CD14-positive monocyte (primary cell): ENCODE results near the gene ZDHHC4. TPM values are rescaled to one million over a fixed set of nuclear protein-coding genes. Genes with fewer than 3 reads are reported as not detected.

Experiments used
- DNase-seq, 3 donors: peaks; one replicate each; pipeline ENCODE4 v3.0.0-alpha.2; 2011 to 2022
- H2AFZ ChIP-seq: 2 replicates; pipeline ENCODE4 v1.6.0; 2012; ENCODE audit warnings: mild to moderate bottlenecking, low read depth, low read length, inconsistent platforms; ENCODE audit not compliant: insufficient read depth, poor library complexity, severe bottlenecking
- H3K27ac ChIP-seq, 2 donors: 1 replicate in 1 of 2; 2 replicates in 1 of 2; pipeline ENCODE4 v1.5.1; 2012 to 2013; ENCODE audit warnings: low read length in 2 of 2, control low read depth in 1 of 2, inconsistent platforms in 1 of 2, low read depth in 1 of 2, mild to moderate bottlenecking in 1 of 2
- H3K27me3 ChIP-seq, 2 donors: one replicate each; pipeline versions ENCODE4 v1.6.0 to v1.6.1; 2011 to 2013; ENCODE audit warnings: low read length in 2 of 2; ENCODE audit not compliant: control insufficient read depth in 2 of 2, insufficient read depth in 2 of 2
- H3K36me3 ChIP-seq, 2 donors: replicated peaks in 1 of 2; 1 replicate in 1 of 2; 2 replicates in 1 of 2; pipeline versions ENCODE4 v1.5.1 to v1.6.1; 2012 to 2013; ENCODE audit warnings: low read length in 2 of 2, control low read depth in 1 of 2, inconsistent platforms in 1 of 2, mild to moderate bottlenecking in 1 of 2; ENCODE audit not compliant: insufficient read depth in 2 of 2, control insufficient read depth in 1 of 2
- H3K4me1 ChIP-seq, 2 donors: 1 replicate in 1 of 2; 2 replicates in 1 of 2; pipeline versions ENCODE4 v1.5.1 to v1.6.1; 2012 to 2013; ENCODE audit warnings: low read length in 2 of 2, control low read depth in 1 of 2, inconsistent platforms in 1 of 2, mild to moderate bottlenecking in 1 of 2, moderate library complexity in 1 of 2; ENCODE audit not compliant: insufficient read depth in 2 of 2, control insufficient read depth in 1 of 2
- H3K4me2 ChIP-seq: replicated peaks from 2 replicates; pipeline ENCODE3; 2012; ENCODE audit warnings: low read length, moderate library complexity, mild to moderate bottlenecking; ENCODE audit not compliant: poor library complexity, severe bottlenecking; ENCODE audit errors: extremely low read depth
- H3K4me3 ChIP-seq, 3 experiments: fragments of 200-600 bp in 1 of 3; sonication (generic) in 1 of 3; replicated peaks in 1 of 3; 1 replicate in 2 of 3; 2 replicates in 1 of 3; pipeline ENCODE4 v1.5.1; 2011 to 2013; ENCODE audit warnings: low read length in 3 of 3, mild to moderate bottlenecking in 3 of 3, control low read depth in 2 of 3, low read depth in 2 of 3, inconsistent platforms in 1 of 3, moderate library complexity in 1 of 3
- H3K79me2 ChIP-seq: 2 replicates; pipeline ENCODE4 v1.6.0; 2012; ENCODE audit warnings: mild to moderate bottlenecking, control low read depth, inconsistent platforms, low read length, moderate library complexity; ENCODE audit not compliant: insufficient read depth
- H3K9ac ChIP-seq: 2 replicates; pipeline ENCODE4 v1.6.0; 2017; ENCODE audit warnings: low read length, mild to moderate bottlenecking; ENCODE audit not compliant: insufficient read depth, poor library complexity, severe bottlenecking
- H3K9me3 ChIP-seq, 2 donors: replicated peaks in 1 of 2; 1 replicate in 1 of 2; 2 replicates in 1 of 2; pipeline versions ENCODE4 v1.5.1 to v1.6.1; 2012 to 2013; ENCODE audit warnings: low read length in 2 of 2, control low read depth in 1 of 2; ENCODE audit not compliant: control insufficient read depth in 1 of 2, insufficient read depth in 1 of 2
- H4K20me1 ChIP-seq: 2 replicates; pipeline ENCODE4 v1.6.0; 2012; ENCODE audit warnings: mild to moderate bottlenecking, low read length, control low read depth, moderate library complexity; ENCODE audit not compliant: insufficient read depth
- H3K27ac Mint-ChIP-seq, 7 donors: one replicate each; pipeline ENCODE4 v1.8.0; 2020; ENCODE audit warnings: mild to moderate bottlenecking in 7 of 7, mixed read lengths in 7 of 7, moderate library complexity in 6 of 7, inconsistent platforms in 2 of 7
- H3K27me3 Mint-ChIP-seq, 3 donors: one replicate each; pipeline ENCODE4 v1.8.0; 2021 to 2022; ENCODE audit warnings: low read depth in 3 of 3, mild to moderate bottlenecking in 3 of 3, mixed read lengths in 3 of 3, moderate library complexity in 3 of 3, inconsistent platforms in 1 of 3
- H3K36me3 Mint-ChIP-seq, 2 donors: one replicate each; pipeline ENCODE4 v1.8.0; 2020; ENCODE audit warnings: mixed read lengths in 2 of 2, inconsistent platforms in 1 of 2, mild to moderate bottlenecking in 1 of 2
- H3K4me1 Mint-ChIP-seq: one replicate; pipeline ENCODE4 v1.8.0; 2020; ENCODE audit warnings: mild to moderate bottlenecking, mixed read lengths
- H3K4me3 Mint-ChIP-seq, 2 donors: one replicate each; pipeline ENCODE4 v1.8.0; 2020; ENCODE audit warnings: mild to moderate bottlenecking in 2 of 2, mixed read lengths in 2 of 2, moderate library complexity in 1 of 2
- H3K9me3 Mint-ChIP-seq, 7 donors: one replicate each; pipeline ENCODE4 v1.8.0; 2020 to 2022; ENCODE audit warnings: mixed read lengths in 7 of 7, mild to moderate bottlenecking in 6 of 7, moderate library complexity in 6 of 7, inconsistent platforms in 2 of 7
- WGBS: methylation state at CpG from one replicate; pipeline ENCODE4 v1.1.5; 2013; ENCODE audit warnings: missing lambda C conversion rate; ENCODE audit not compliant: insufficient coverage; 5-methylcytosine and 5-hydroxymethylcytosine counted together
- intact Hi-C, 2 donors: fragments of 100-400 bp; cut with micrococcal nuclease; formaldehyde crosslinking; loops; one replicate each; pipeline versions ENCODE4 v1.15.0 to v1.15.1; 2023
- polyA plus RNA-seq, 3 donors: library from polyadenylated mRNA; depleted of rRNA in 1 of 3; unstranded in 2 of 3; stranded (reverse) in 1 of 3; fragments of 300-500 nt in 2 of 3; fragments of >200 nt in 1 of 3; fragmentation: Illumina TruSeq in 2 of 3; gene quantifications; 1 replicate in 2 of 3; 2 replicates in 1 of 3; pipeline ENCODE4 v1.2.3, GENCODE V29; 2012 to 2021
- TF ChIP-seq, protein P1 (sequence below): fragments of 200-600 bp; IDR thresholded peaks from one replicate; pipeline ENCODE4 v1.8.0; 2022; ENCODE audit warnings: antibody characterized with exemption, mild to moderate bottlenecking

ZDHHC4 gene
- polyA plus RNA-seq, 3 donors, result 30.3 to 55.6 (median 52.9) TPM

DNA sequence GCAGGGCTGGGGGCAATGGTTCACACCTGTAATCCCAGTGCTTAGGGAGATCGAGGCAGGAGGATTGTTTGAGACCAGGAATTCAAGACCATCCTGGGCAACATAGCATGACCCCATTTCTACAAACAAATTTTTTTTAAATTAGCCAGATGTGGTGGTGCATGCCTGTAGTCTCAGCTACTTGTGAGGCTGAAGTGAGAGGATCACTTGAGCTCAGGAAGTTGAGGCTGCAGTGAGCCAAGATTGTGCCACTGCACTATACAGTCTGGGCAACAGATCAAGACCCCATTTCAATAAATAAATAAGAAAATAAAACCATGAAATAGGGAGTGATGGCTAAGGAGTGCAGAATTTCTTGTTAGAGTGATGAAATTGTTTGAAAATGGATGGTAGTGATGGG is 34.9 kb upstream of the ZDHHC4 start:
- no peak overlapping the region for H3K9ac ChIP-seq
- no peaks in the 10 kb centered on the region for H3K79me2 ChIP-seq
- no peaks in the 10 kb centered on the region for H3K9me3 ChIP-seq
- peaks cover 9 to 18% (median 15%) of the 10 kb centered on the region in 3 donors for H3K27me3 Mint-ChIP-seq
- no CpG with 5 or more reads among the region's 1 CpG for WGBS
- intact Hi-C loops, result no loop called here
- peaks cover 0 to 2% of the 10 kb centered on the region in 2 donors for H3K27me3 ChIP-seq
- peaks cover 0 to 3% (median 0%) of the 10 kb centered on the region in 7 donors for H3K9me3 Mint-ChIP-seq
- H3K4me3 ChIP-seq, result no peak overlapping the region
- H3K36me3 Mint-ChIP-seq, result no peaks in the 10 kb centered on the region
- no peak overlapping the region for H3K4me3 Mint-ChIP-seq
- DNase-seq, result no peak
- no peak overlapping the region for H3K27ac ChIP-seq
- no peak overlapping the region for H3K4me2 ChIP-seq
- peaks cover 14% of the 10 kb centered on the region for H3K4me1 Mint-ChIP-seq
- TF ChIP-seq, protein P1, sequence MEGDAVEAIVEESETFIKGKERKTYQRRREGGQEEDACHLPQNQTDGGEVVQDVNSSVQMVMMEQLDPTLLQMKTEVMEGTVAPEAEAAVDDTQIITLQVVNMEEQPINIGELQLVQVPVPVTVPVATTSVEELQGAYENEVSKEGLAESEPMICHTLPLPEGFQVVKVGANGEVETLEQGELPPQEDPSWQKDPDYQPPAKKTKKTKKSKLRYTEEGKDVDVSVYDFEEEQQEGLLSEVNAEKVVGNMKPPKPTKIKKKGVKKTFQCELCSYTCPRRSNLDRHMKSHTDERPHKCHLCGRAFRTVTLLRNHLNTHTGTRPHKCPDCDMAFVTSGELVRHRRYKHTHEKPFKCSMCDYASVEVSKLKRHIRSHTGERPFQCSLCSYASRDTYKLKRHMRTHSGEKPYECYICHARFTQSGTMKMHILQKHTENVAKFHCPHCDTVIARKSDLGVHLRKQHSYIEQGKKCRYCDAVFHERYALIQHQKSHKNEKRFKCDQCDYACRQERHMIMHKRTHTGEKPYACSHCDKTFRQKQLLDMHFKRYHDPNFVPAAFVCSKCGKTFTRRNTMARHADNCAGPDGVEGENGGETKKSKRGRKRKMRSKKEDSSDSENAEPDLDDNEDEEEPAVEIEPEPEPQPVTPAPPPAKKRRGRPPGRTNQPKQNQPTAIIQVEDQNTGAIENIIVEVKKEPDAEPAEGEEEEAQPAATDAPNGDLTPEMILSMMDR, result no peak
- no peaks in the 10 kb centered on the region for H3K36me3 ChIP-seq
- H3K4me1 ChIP-seq, result peaks cover 17 to 18% of the 10 kb centered on the region in 2 donors
- no peaks in the 10 kb centered on the region for H4K20me1 ChIP-seq
- no peak overlapping the region for H2AFZ ChIP-seq
- H3K27ac Mint-ChIP-seq, result no peak overlapping the region

DNA sequence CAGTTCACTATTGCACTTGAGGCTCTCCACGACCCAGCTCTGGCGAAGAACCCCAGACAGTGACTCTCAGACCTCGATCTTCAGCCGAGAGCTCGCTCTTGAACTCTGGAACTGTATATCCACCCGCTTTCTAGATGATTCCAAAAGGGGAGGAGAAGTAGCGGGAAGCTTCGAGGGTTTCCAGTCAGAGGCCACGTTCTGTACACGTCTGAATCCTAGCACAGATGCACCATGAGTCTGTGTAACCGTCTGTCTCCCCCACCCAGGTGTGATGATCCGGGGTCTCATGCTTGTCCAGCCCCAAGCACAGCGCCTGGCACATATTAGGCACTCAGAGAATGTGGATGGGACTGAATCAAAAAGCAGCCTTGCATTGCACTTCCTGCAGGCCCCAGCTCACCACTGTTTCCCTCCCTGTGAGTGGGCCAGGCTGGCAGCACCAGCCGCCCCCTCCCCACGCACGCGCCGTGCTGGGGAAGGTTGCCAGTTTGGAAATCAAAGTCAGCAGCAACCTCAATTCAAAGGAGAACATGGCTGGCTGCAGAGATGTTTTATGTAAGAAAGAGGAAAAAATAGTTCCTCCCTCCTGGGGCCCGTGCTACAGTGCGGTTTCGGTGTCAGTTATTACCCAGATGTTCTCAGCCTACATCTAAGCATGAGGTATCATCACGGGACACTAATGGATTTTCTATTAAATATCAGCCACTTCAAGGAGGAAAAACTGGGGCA is 31.7 kb upstream of the ZDHHC4 start:
- H3K27me3 Mint-ChIP-seq, result peaks cover 1 to 2% (median 1%) of the 10 kb centered on the region in 3 donors
- H4K20me1 ChIP-seq, result no peaks in the 10 kb centered on the region
- peak overlapping the region in 1 of 2 donors; percentile 35 for H3K4me3 Mint-ChIP-seq
- no peaks in the 10 kb centered on the region for H3K79me2 ChIP-seq
- H3K4me2 ChIP-seq, result peak overlapping the region; percentile 22
- peaks cover 14% of the 10 kb centered on the region for H3K4me1 Mint-ChIP-seq
- intact Hi-C loops, result no loop called here
- no peaks in the 10 kb centered on the region for H3K9me3 ChIP-seq
- 62% methylated on average over 10 of the region's 22 CpGs for WGBS
- H3K27ac Mint-ChIP-seq, result peak overlapping the region in 1 of 7 donors; percentile 35
- no peaks in the 10 kb centered on the region for H3K36me3 ChIP-seq
- no peak for DNase-seq
- no peaks in the 10 kb centered on the region for H3K36me3 Mint-ChIP-seq
- H3K27ac ChIP-seq, result no peak overlapping the region
- H3K4me3 ChIP-seq, result no peak overlapping the region
- H3K9me3 Mint-ChIP-seq, result peaks cover 0 to 3% (median 0%) of the 10 kb centered on the region in 7 donors
- H3K9ac ChIP-seq, result no peak overlapping the region
- H3K4me1 ChIP-seq, result peaks cover 17 to 18% of the 10 kb centered on the region in 2 donors
- TF ChIP-seq, protein P1, result no peak
- H2AFZ ChIP-seq, result peak overlapping the region; percentile 77
- H3K27me3 ChIP-seq, result no peaks in the 10 kb centered on the region
